Lower lobe of right lung (tissue), 2 donors: ENCODE data around the gene ZNF710. TPM values are rescaled to one million over a fixed set of nuclear protein-coding genes. Genes with fewer than 3 reads are reported as not detected.

Experiments used
- ATAC-seq, 2 donors: fragments of 200-7000 bp; cut with Tn5 transposase; one replicate each; pipeline ENCODE4 v1.9.1; 2020 to 2022; ENCODE audit warnings: mild to moderate bottlenecking in 2 of 2, moderate library complexity in 2 of 2
- DNase-seq: peaks from one replicate; pipeline ENCODE4 v3.0.0-alpha.2; 2020
- H3K27ac ChIP-seq: fragments of 200-600 bp; one replicate; pipeline ENCODE4 v1.8.0; 2022
- H3K27me3 ChIP-seq: fragments of 200-600 bp; one replicate; pipeline ENCODE4 v1.8.0; 2022; ENCODE audit warnings: low read depth
- H3K36me3 ChIP-seq: fragments of 200-600 bp; one replicate; pipeline ENCODE4 v1.8.0; 2022; ENCODE audit warnings: mild to moderate bottlenecking
- H3K4me1 ChIP-seq: fragments of 200-600 bp; one replicate; pipeline ENCODE4 v1.8.0; 2022
- H3K4me3 ChIP-seq: fragments of 200-600 bp; one replicate; pipeline ENCODE4 v1.8.0; 2022; ENCODE audit warnings: mild to moderate bottlenecking
- H3K9me3 ChIP-seq: fragments of 200-600 bp; one replicate; pipeline ENCODE4 v1.8.0; 2022
- intact Hi-C: fragments of 100-400 bp; cut with DNase I; formaldehyde crosslinking; loops from one replicate; pipeline ENCODE4 v1.11.0; 2022
- total RNA-seq: library from RNA; stranded (reverse); fragmentation: NEBNext Ultra II Directional; extraction: Animal tissue kit (Norgen Biotek cat#: 25700); gene quantifications from one replicate; pipeline ENCODE4 v1.2.1, GENCODE V29; 2021
- TF ChIP-seq, protein P1 (sequence below): fragments of 200-600 bp; IDR thresholded peaks from one replicate; pipeline ENCODE4 v1.8.0; 2022; ENCODE audit warnings: antibody characterized with exemption, mild to moderate bottlenecking
- donor health status: DM: no; HTN: yes; CAD: no; lungs with severe emphysema.

Gene ZNF710
- total RNA-seq, 1 donor from 2014 or later: 50.7 TPM

GRCh38 chr15:90049666-90050604 is 48.8 kb downstream of the ZNF710 start:
- H3K4me3 ChIP-seq: no peak overlapping the region
- no peaks in the 10 kb centered on the region for H3K27me3 ChIP-seq
- TF ChIP-seq, protein P1, sequence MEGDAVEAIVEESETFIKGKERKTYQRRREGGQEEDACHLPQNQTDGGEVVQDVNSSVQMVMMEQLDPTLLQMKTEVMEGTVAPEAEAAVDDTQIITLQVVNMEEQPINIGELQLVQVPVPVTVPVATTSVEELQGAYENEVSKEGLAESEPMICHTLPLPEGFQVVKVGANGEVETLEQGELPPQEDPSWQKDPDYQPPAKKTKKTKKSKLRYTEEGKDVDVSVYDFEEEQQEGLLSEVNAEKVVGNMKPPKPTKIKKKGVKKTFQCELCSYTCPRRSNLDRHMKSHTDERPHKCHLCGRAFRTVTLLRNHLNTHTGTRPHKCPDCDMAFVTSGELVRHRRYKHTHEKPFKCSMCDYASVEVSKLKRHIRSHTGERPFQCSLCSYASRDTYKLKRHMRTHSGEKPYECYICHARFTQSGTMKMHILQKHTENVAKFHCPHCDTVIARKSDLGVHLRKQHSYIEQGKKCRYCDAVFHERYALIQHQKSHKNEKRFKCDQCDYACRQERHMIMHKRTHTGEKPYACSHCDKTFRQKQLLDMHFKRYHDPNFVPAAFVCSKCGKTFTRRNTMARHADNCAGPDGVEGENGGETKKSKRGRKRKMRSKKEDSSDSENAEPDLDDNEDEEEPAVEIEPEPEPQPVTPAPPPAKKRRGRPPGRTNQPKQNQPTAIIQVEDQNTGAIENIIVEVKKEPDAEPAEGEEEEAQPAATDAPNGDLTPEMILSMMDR: no peak
- ATAC-seq (no peak), DNase-seq (no peak)
- no peaks in the 10 kb centered on the region for H3K36me3 ChIP-seq
- H3K4me1 ChIP-seq: peaks cover 54% of the 10 kb centered on the region
- no peak overlapping the region for H3K27ac ChIP-seq
- no peaks in the 10 kb centered on the region for H3K9me3 ChIP-seq
- intact Hi-C loops: no loop called here

GRCh38 chr15:90051874-90052273 is 50.8 kb downstream of the ZNF710 start:
- intact Hi-C loops: no loop called here
- Histone ChIP-seq H3K27me3 (no peaks in the 10 kb centered on the region), H3K36me3 (no peaks in the 10 kb centered on the region), H3K27ac (no peak overlapping the region), H3K4me3 (no peak overlapping the region), H3K9me3 (no peaks in the 10 kb centered on the region), H3K4me1 (peaks cover 47% of the 10 kb centered on the region)
- no peak for DNase-seq
- no peak for ATAC-seq
- TF ChIP-seq, protein P1: no peak

- TF ChIP-seq, protein P1: no peak
- Histone ChIP-seq H3K4me3 (no peak overlapping the region), H3K27ac (peak overlapping the region; percentile 22), H3K9me3 (no peaks in the 10 kb centered on the region), H3K36me3 (no peaks in the 10 kb centered on the region), H3K4me1 (peaks cover 42% of the 10 kb centered on the region), H3K27me3 (no peaks in the 10 kb centered on the region)
- intact Hi-C loops: no loop called here
- DNase-seq (no peak), ATAC-seq (no peak)
Measured at GRCh38 chr15:90053685-90054466, 52.8 kb downstream of the ZNF710 start.

DNA sequence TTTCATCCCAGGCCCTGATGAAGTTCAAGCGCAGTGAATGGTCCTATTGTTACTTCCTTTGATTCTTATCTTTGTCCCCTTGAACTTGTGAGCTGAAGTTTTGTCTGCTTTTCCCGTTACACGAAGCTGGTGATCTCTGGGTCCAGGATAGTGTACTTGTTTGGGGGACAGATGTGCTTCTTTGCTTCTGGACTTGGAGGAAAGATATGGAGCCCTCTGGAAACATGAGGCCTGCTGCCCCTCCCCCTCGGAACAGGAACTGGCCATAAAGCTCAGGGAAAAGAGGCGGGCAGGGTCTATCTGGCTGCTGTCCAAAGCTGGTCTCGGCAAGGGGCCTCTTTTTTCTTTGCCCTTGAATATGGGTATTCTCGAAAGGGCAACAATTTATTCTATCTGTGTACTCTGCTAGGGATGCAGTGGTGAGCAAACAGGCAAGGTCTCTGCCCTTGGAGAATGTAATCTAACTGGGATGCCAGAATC is 53.5 kb downstream of the ZNF710 start:
- H3K4me3 ChIP-seq: no peak overlapping the region
- H3K27me3 ChIP-seq: no peaks in the 10 kb centered on the region
- no peak for DNase-seq
- ATAC-seq: no peak
- H3K9me3 ChIP-seq: no peaks in the 10 kb centered on the region
- peaks cover 50% of the 10 kb centered on the region for H3K4me1 ChIP-seq
- H3K27ac ChIP-seq: peak overlapping the region; percentile 22
- TF ChIP-seq, protein P1: no peak
- H3K36me3 ChIP-seq: no peaks in the 10 kb centered on the region
- intact Hi-C loops: no loop called here

DNA sequence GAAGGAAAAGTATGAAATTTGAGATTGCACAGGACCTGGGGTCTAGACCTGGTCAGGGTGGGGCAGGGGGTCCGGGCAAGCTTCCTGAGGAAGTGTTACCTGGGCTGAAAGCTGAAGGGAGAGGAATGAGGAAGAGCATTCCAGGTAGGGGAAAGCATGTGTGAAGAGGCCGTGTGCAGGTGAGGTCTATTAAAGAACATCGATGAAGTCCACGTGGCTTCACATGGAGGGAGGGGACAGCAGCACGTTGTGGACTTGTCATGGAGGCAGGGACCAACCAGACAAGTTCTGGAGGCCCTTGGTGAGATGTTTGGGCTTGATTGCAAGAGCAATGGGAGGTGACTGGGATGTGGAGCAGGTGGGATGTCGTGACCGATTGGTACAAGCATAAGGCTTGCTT is 54.1 kb downstream of the ZNF710 start:
- intact Hi-C loops: no loop called here
- no peaks in the 10 kb centered on the region for H3K27me3 ChIP-seq
- H3K27ac ChIP-seq: peak overlapping the region; percentile 22
- H3K9me3 ChIP-seq: no peaks in the 10 kb centered on the region
- H3K4me1 ChIP-seq: peaks cover 55% of the 10 kb centered on the region
- no peak overlapping the region for H3K4me3 ChIP-seq
- H3K36me3 ChIP-seq: no peaks in the 10 kb centered on the region
- TF ChIP-seq, protein P1: no peak
- no peak for DNase-seq
- peak; percentile 21 to 34 for ATAC-seq
